ENCODE data around the gene BICD2. TPM values are rescaled to one million over a fixed set of nuclear protein-coding genes. Genes with fewer than 3 reads are reported as not detected.

BICD2 gene
- polyA plus RNA-seq, 3 donors = 13.8 to 29.4 (median 25.6) TPM

GRCh38 chr9:92714787-92715487, 49.7 kb downstream of the BICD2 start:
- no peaks in the 10 kb centered on the region for H3K9me3 Mint-ChIP-seq
- DNase-seq = no peak
- Histone ChIP-seq H3K79me2 (ENCODE audit: insufficient read depth, low read length) (peaks cover 6% of the 10 kb centered on the region), H3K27ac (ENCODE audit: low read depth in 1 of 2, low read length in 2 of 2) (no peak overlapping the region), H3K36me3 (replicated peaks in 1 of 2; ENCODE audit: control insufficient read depth in 1 of 2, insufficient read depth in 2 of 2, low read length in 2 of 2) (peaks cover 87 to 100% of the 10 kb centered on the region in 2 donors), H2AFZ (ENCODE audit: insufficient read depth, low read depth, low read length, poor library complexity, severe bottlenecking) (no peak overlapping the region), H3K9me3 (replicated peaks in 1 of 2; ENCODE audit: control insufficient read depth in 1 of 2, insufficient read depth in 1 of 2, low read length in 2 of 2) (no peaks in the 10 kb centered on the region), H3K27me3 (ENCODE audit: control insufficient read depth in 2 of 2, insufficient read depth in 2 of 2, low read length in 2 of 2) (no peaks in the 10 kb centered on the region), H3K9ac (ENCODE audit: insufficient read depth, low read length, poor library complexity, severe bottlenecking) (no peak overlapping the region), H4K20me1 (ENCODE audit: insufficient read depth, low read length) (peaks cover 96% of the 10 kb centered on the region), H3K4me3 (replicated peaks in 1 of 3; ENCODE audit: low read depth in 2 of 3, low read length in 3 of 3) (no peak overlapping the region), H3K4me2 (replicated peaks; ENCODE audit: extremely low read depth, low read length, poor library complexity, severe bottlenecking) (no peak overlapping the region), H3K4me1 (ENCODE audit: control insufficient read depth in 1 of 2, insufficient read depth in 2 of 2, low read length in 2 of 2) (peaks cover 7 to 8% of the 10 kb centered on the region in 2 donors)
- H3K27ac Mint-ChIP-seq = no peak overlapping the region
- no peak for TF ChIP-seq CTCF (IDR thresholded peaks at IDR 0.05)
- H3K4me1 Mint-ChIP-seq = peaks cover 13% of the 10 kb centered on the region
- 99% methylated on average over 23 of the region's 34 CpGs for WGBS (ENCODE audit: insufficient coverage)
- H3K4me3 Mint-ChIP-seq = no peak overlapping the region
- peaks cover 0 to 2% (median 0%) of the 10 kb centered on the region in 3 donors for H3K27me3 Mint-ChIP-seq (ENCODE audit: low read depth in 3 of 3)
- intact Hi-C loops (cut with micrococcal nuclease) = no loop called here
- peaks cover 76 to 95% of the 10 kb centered on the region in 2 donors for H3K36me3 Mint-ChIP-seq

GRCh38 chr9:92714016-92714415, 50.6 kb downstream of the BICD2 start:
- Mint-ChIP-seq H3K4me1 (peaks cover 13% of the 10 kb centered on the region), H3K36me3 (peaks cover 75 to 94% of the 10 kb centered on the region in 2 donors), H3K4me3 (no peak overlapping the region), H3K27me3 (ENCODE audit: low read depth in 3 of 3) (peaks cover 0 to 2% (median 0%) of the 10 kb centered on the region in 3 donors), H3K27ac (peak overlapping the region in 1 of 7 donors; percentile 50), H3K9me3 (no peaks in the 10 kb centered on the region)
- peaks cover 7 to 8% of the 10 kb centered on the region in 2 donors for H3K4me1 ChIP-seq (ENCODE audit: control insufficient read depth in 1 of 2, insufficient read depth in 2 of 2, low read length in 2 of 2)
- peaks cover 96% of the 10 kb centered on the region for H4K20me1 ChIP-seq (ENCODE audit: insufficient read depth, low read length)
- H3K27ac ChIP-seq (ENCODE audit: low read depth in 1 of 2, low read length in 2 of 2) = no peak overlapping the region
- no peak overlapping the region for H3K4me3 ChIP-seq (replicated peaks in 1 of 3; ENCODE audit: low read depth in 2 of 3, low read length in 3 of 3)
- H2AFZ ChIP-seq (ENCODE audit: insufficient read depth, low read depth, low read length, poor library complexity, severe bottlenecking) = no peak overlapping the region
- no peaks in the 10 kb centered on the region for H3K9me3 ChIP-seq (replicated peaks in 1 of 2; ENCODE audit: control insufficient read depth in 1 of 2, insufficient read depth in 1 of 2, low read length in 2 of 2)
- no peak for TF ChIP-seq CTCF (IDR thresholded peaks at IDR 0.05)
- DNase-seq = no peak
- H3K4me2 ChIP-seq (replicated peaks; ENCODE audit: extremely low read depth, low read length, poor library complexity, severe bottlenecking) = no peak overlapping the region
- H3K27me3 ChIP-seq (ENCODE audit: control insufficient read depth in 2 of 2, insufficient read depth in 2 of 2, low read length in 2 of 2) = no peaks in the 10 kb centered on the region
- H3K36me3 ChIP-seq (replicated peaks in 1 of 2; ENCODE audit: control insufficient read depth in 1 of 2, insufficient read depth in 2 of 2, low read length in 2 of 2) = peaks cover 87 to 100% of the 10 kb centered on the region in 2 donors
- peaks cover 6% of the 10 kb centered on the region for H3K79me2 ChIP-seq (ENCODE audit: insufficient read depth, low read length)
- H3K9ac ChIP-seq (ENCODE audit: insufficient read depth, low read length, poor library complexity, severe bottlenecking) = no peak overlapping the region
- intact Hi-C loops (cut with micrococcal nuclease) = no loop called here
- 96% methylated on average over 2 of the region's 3 CpGs for WGBS (ENCODE audit: insufficient coverage)
